H9 (cell line): ENCODE results near the gene BNC1. TPM values are rescaled to one million over a fixed set of nuclear protein-coding genes. Genes with fewer than 3 reads are reported as not detected.

ENCODE experiments used
- DNase-seq: peaks from one replicate; pipeline ENCODE4 v3.0.0-alpha.2; 2017
- H2AFZ ChIP-seq: one replicate; pipeline ENCODE4 v1.6.1; 2013; ENCODE audit warnings: mild to moderate bottlenecking, low read length, control low read depth, moderate library complexity
- H2AK5ac ChIP-seq: 2 replicates; pipeline ENCODE4 v1.6.1; 2013; ENCODE audit warnings: low read length, control low read depth, mixed read lengths; ENCODE audit not compliant: insufficient read length
- H2BK120ac ChIP-seq: one replicate; pipeline ENCODE4 v1.6.1; 2013; ENCODE audit warnings: low read depth, mild to moderate bottlenecking, low read length, control low read depth, inconsistent platforms; ENCODE audit not compliant: poor library complexity, severe bottlenecking
- H2BK12ac ChIP-seq: 2 replicates; pipeline ENCODE4 v1.6.1; 2013; ENCODE audit warnings: low read length, control low read depth, mixed read lengths, low read depth; ENCODE audit not compliant: insufficient read length
- H2BK15ac ChIP-seq: 2 replicates; pipeline ENCODE4 v1.6.1; 2013; ENCODE audit warnings: low read depth, low read length, control low read depth
- H2BK20ac ChIP-seq: one replicate; pipeline ENCODE4 v1.6.1; 2013; ENCODE audit warnings: low read depth, mild to moderate bottlenecking, low read length, control low read depth, inconsistent platforms; ENCODE audit not compliant: poor library complexity, severe bottlenecking
- H2BK5ac ChIP-seq: 2 replicates; pipeline ENCODE4 v1.6.1; 2013; ENCODE audit warnings: low read length, control low read depth, mixed read lengths; ENCODE audit not compliant: insufficient read length
- H3K14ac ChIP-seq: 2 replicates; pipeline ENCODE4 v1.6.1; 2013; ENCODE audit warnings: low read length, control low read depth; ENCODE audit not compliant: insufficient read depth
- H3K18ac ChIP-seq: 2 replicates; pipeline ENCODE4 v1.6.1; 2013; ENCODE audit warnings: low read depth, mild to moderate bottlenecking, mixed read lengths, low read length, control low read depth; ENCODE audit not compliant: insufficient read length
- H3K23ac ChIP-seq: 2 replicates; pipeline ENCODE4 v1.6.1; 2013; ENCODE audit warnings: low read length, control low read depth, mixed read lengths, low read depth; ENCODE audit not compliant: insufficient read length
- H3K23me2 ChIP-seq: 2 replicates; pipeline ENCODE4 v1.6.1; 2013; ENCODE audit warnings: low read depth, mild to moderate bottlenecking, mixed read lengths, low read length, control low read depth; ENCODE audit not compliant: insufficient read length, poor library complexity, severe bottlenecking
- H3K27ac ChIP-seq: 2 replicates; pipeline ENCODE4 v1.5.1; 2013; ENCODE audit warnings: low read length, control low read depth, mixed read lengths, low read depth; ENCODE audit not compliant: insufficient read length
- H3K27me3 ChIP-seq: 2 replicates; pipeline ENCODE4 v1.6.1; 2013; ENCODE audit warnings: low read length, control low read depth, inconsistent platforms; ENCODE audit not compliant: insufficient read depth
- H3K4ac ChIP-seq: 2 replicates; pipeline ENCODE4 v1.6.1; 2013; ENCODE audit warnings: low read depth, mild to moderate bottlenecking, control low read depth, inconsistent platforms, low read length, moderate library complexity
- H3K4me1 ChIP-seq: 2 replicates; pipeline ENCODE4 v1.6.1; 2013; ENCODE audit warnings: low read length, control low read depth, inconsistent platforms; ENCODE audit not compliant: insufficient read depth
- H3K4me2 ChIP-seq: 2 replicates; pipeline ENCODE4 v1.6.1; 2013; ENCODE audit warnings: low read length, control low read depth, mixed read lengths; ENCODE audit not compliant: insufficient read length, insufficient read depth
- H3K56ac ChIP-seq: 2 replicates; pipeline ENCODE4 v1.6.1; 2013; ENCODE audit warnings: low read depth, mild to moderate bottlenecking, mixed read lengths, low read length, control low read depth; ENCODE audit not compliant: insufficient read length
- H3K79me1 ChIP-seq: 2 replicates; pipeline ENCODE4 v1.6.1; 2013; ENCODE audit warnings: low read depth, mild to moderate bottlenecking, moderate library complexity, low read length, control low read depth, inconsistent platforms; ENCODE audit not compliant: insufficient read depth, poor library complexity, severe bottlenecking
- H3K79me2 ChIP-seq: 2 replicates; pipeline ENCODE4 v1.6.1; 2013; ENCODE audit warnings: low read length, control low read depth, inconsistent platforms; ENCODE audit not compliant: insufficient read depth
- H3K9ac ChIP-seq: 2 replicates; pipeline ENCODE4 v1.6.1; 2013; ENCODE audit warnings: low read length, control low read depth, mixed read lengths; ENCODE audit not compliant: insufficient read length; ENCODE audit errors: extremely low read depth
- H3K9me3 ChIP-seq: one replicate; pipeline ENCODE4 v1.6.1; 2013; ENCODE audit warnings: low read depth, low read length, inconsistent platforms; ENCODE audit not compliant: control insufficient read depth
- H3T11ph ChIP-seq: one replicate; pipeline ENCODE4 v1.6.1; 2013; ENCODE audit warnings: mild to moderate bottlenecking, low read length, control low read depth, inconsistent platforms
- H4K20me1 ChIP-seq: one replicate; pipeline ENCODE4 v1.6.1; 2013; ENCODE audit not compliant: control insufficient read depth, insufficient read length, insufficient read depth
- H4K5ac ChIP-seq: 2 replicates; pipeline ENCODE4 v1.6.1; 2013; ENCODE audit warnings: low read depth, mild to moderate bottlenecking, mixed read lengths, low read length, control low read depth; ENCODE audit not compliant: insufficient read length
- H4K8ac ChIP-seq: replicated peaks from 2 replicates; pipeline ENCODE4 v1.6.1; 2013; ENCODE audit warnings: low read length, control low read depth, mixed read lengths, low read depth; ENCODE audit not compliant: insufficient read length
- H4K91ac ChIP-seq: 2 replicates; pipeline ENCODE4 v1.6.1; 2013; ENCODE audit warnings: low read depth, mild to moderate bottlenecking, moderate library complexity, mixed read lengths, low read length, control low read depth; ENCODE audit not compliant: insufficient read length
- H3K27ac Mint-ChIP-seq, 3 experiments: 2 replicates in 2 of 3; 3 replicates in 1 of 3; pipeline ENCODE4 v1.8.0; 2020 to 2021; ENCODE audit warnings: mixed read lengths in 3 of 3, mild to moderate bottlenecking in 1 of 3, moderate library complexity in 1 of 3
- H3K27me3 Mint-ChIP-seq: 2 replicates; pipeline ENCODE4 v1.8.0; 2021; ENCODE audit warnings: low read depth, mild to moderate bottlenecking, moderate library complexity, mixed read lengths
- H3K36me3 Mint-ChIP-seq, 3 experiments: 2 replicates in 2 of 3; 3 replicates in 1 of 3; pipeline ENCODE4 v1.8.0; 2020 to 2021; ENCODE audit warnings: low read depth in 3 of 3, mixed read lengths in 3 of 3; ENCODE audit not compliant: insufficient read depth in 1 of 3
- H3K4me1 Mint-ChIP-seq, 2 experiments: 2 replicates each; pipeline ENCODE4 v1.8.0; 2020; ENCODE audit warnings: mixed read lengths in 2 of 2
- H3K4me3 Mint-ChIP-seq, 2 experiments: 2 replicates in 1 of 2; 3 replicates in 1 of 2; pipeline ENCODE4 v1.8.0; 2020 to 2021; ENCODE audit warnings: mild to moderate bottlenecking in 2 of 2, mixed read lengths in 2 of 2, moderate library complexity in 1 of 2
- H3K9me3 Mint-ChIP-seq, 2 experiments: 2 replicates in 1 of 2; 3 replicates in 1 of 2; pipeline ENCODE4 v1.8.0; 2020; ENCODE audit warnings: mild to moderate bottlenecking in 2 of 2, mixed read lengths in 2 of 2, moderate library complexity in 1 of 2
- CTCF ChIP-seq: fragments of 200-600 bp; sonication (generic); conservative IDR thresholded peaks from 3 replicates; pipeline ENCODE4 v1.8.0; 2021; ENCODE audit warnings: antibody characterized with exemption, mild to moderate bottlenecking
- WGBS: extraction: QIAGEN DNeasy Blood & Tissue Kit; methylation state at CpG from one replicate; pipeline ENCODE4 v1.1.7; 2013; ENCODE audit warnings: missing lambda C conversion rate, low lambda C conversion rate, mixed read lengths; ENCODE audit not compliant: insufficient read length; ENCODE audit errors: extremely low coverage; 5-methylcytosine and 5-hydroxymethylcytosine counted together
- total RNA-seq: library from RNA; stranded (reverse); gene quantifications from 2 replicates; pipeline ENCODE4 v1.2.1, GENCODE V29; 2021

The BNC1 gene
- total RNA-seq, 1 experiment from 2014 or later: not detected

DNA sequence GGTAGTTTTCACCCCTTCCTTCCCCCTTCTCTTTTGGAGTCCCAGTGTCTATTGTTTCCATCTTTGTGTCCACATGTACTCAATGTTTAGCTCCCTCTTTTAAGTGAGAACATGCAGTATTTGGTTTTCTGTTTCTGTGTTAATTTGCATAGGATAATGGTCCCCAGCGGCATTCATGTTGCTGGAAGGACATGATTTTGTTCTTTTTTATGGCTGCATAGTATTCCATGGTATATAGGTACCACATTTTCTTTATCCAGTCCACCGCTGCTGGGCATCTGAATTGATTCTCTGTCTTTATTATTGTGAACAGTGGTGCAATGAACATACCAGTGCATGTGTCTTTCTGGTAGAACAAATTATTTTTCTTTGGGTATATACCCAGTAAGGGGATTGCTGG lies 69.2 kb downstream of the BNC1 start:
- Histone ChIP-seq H2AFZ (no peak overlapping the region), H3K9me3 (no peaks in the 10 kb centered on the region), H2BK120ac (no peak overlapping the region), H3T11ph (no peak overlapping the region), H3K27me3 (no peaks in the 10 kb centered on the region), H3K56ac (no peak overlapping the region), H2BK20ac (no peak overlapping the region), H2BK15ac (no peak overlapping the region), H3K79me1 (no peaks in the 10 kb centered on the region), H4K5ac (no peak overlapping the region), H3K9ac (no peak overlapping the region), H3K4me2 (no peak overlapping the region), H2BK12ac (no peak overlapping the region), H3K18ac (no peak overlapping the region), H4K8ac (no peak overlapping the region), H3K27ac (no peak overlapping the region), H3K4ac (no peak overlapping the region), H2BK5ac (no peak overlapping the region), H3K79me2 (no peaks in the 10 kb centered on the region), H2AK5ac (no peak overlapping the region), H3K23ac (no peak overlapping the region), H4K20me1 (no peaks in the 10 kb centered on the region), H3K23me2 (no peaks in the 10 kb centered on the region), H3K14ac (no peak overlapping the region), H4K91ac (no peak overlapping the region), H3K4me1 (no peaks in the 10 kb centered on the region)
- H3K36me3 Mint-ChIP-seq: peaks cover 0 to 18% (median 3%) of the 10 kb centered on the region in 3 experiments; a peak in 5 of 7 replicates
- DNase-seq: no peak
- peaks cover 21 to 24% of the 10 kb centered on the region in 2 experiments for H3K9me3 Mint-ChIP-seq
- no peaks in the 10 kb centered on the region; the same call in none of the 2 replicates for H3K27me3 Mint-ChIP-seq
- no peaks in the 10 kb centered on the region for H3K4me1 Mint-ChIP-seq
- H3K27ac Mint-ChIP-seq: no peak overlapping the region
- H3K4me3 Mint-ChIP-seq: no peak overlapping the region
- no CpG with 5 or more reads among the region's 2 CpGs for WGBS
- no peak for TF ChIP-seq CTCF
